ENCODE measurements around the gene OSBPL10.

DNA sequence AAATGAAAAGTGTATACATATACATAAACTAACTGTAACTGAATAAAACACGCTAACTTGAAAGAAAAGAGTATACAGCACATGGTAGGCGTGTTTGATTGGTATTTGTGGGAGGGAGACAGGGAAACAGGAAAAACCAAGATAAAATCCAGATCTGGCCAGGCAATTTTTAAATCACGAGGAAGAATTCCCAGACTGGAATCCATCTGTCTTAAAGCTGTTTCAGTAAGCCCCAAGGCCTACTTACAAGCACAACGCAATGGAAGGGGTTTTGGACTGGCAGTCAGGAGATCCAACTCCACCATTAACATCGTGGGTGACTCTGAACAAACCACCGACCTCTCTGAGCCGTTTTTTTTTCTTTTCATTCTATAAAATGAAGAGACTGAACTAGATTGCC, 195.8 kb downstream of the OSBPL10 start:
- no peak for TF ChIP-seq CTCF (IDR thresholded peaks at IDR 0.05; ENCODE audit: low read depth, low read length)
- TF ChIP-seq EZH2phosphoT487 (IDR thresholded peaks at IDR 0.05; ENCODE audit: low read depth) = no peak
